HCT116 (cell line): Measurements from ENCODE around the gene ARPC4.

Source experiments
- CBX3 ChIP-seq: IDR thresholded peaks from 2 replicates; pipeline ENCODE4 v1.6.1; 2012; ENCODE audit warnings: low read depth
- CEBPB ChIP-seq: IDR thresholded peaks from 2 replicates; pipeline ENCODE4 v1.6.1; 2012; ENCODE audit warnings: low read depth
- POLR2A ChIP-seq: IDR thresholded peaks from 2 replicates; pipeline ENCODE4 v1.7.0; 2011; ENCODE audit warnings: borderline replicate concordance; ENCODE audit not compliant: insufficient read depth, insufficient read length; ENCODE audit errors: extremely low read depth
- POLR2AphosphoS5 ChIP-seq: IDR thresholded peaks from 2 replicates; pipeline ENCODE4 v1.6.1; 2011; ENCODE audit warnings: mild to moderate bottlenecking, low read depth, low read length, moderate library complexity
- SIN3A ChIP-seq: IDR thresholded peaks from 2 replicates; pipeline ENCODE4 v1.6.1; 2012; ENCODE audit warnings: low read depth
- YY1 ChIP-seq: IDR thresholded peaks from 2 replicates; pipeline ENCODE4 v1.6.1; 2011; ENCODE audit warnings: low read length, low read depth, moderate library complexity, mild to moderate bottlenecking; ENCODE audit not compliant: insufficient replicate concordance; ENCODE audit errors: extremely low read depth
- TF ChIP-seq, protein P1 (sequence below), 3 experiments: fragments of 200-600 bp in 1 of 3; sonication (generic) in 1 of 3; IDR thresholded peaks in 2 of 3; conservative IDR thresholded peaks in 1 of 3; 2 replicates each; pipeline ENCODE4 v1.5.1; 2012 to 2017; ENCODE audit warnings: low read depth in 2 of 3, low read length in 2 of 3, antibody characterized with exemption in 1 of 3, borderline replicate concordance in 1 of 3, control low read depth in 1 of 3, mild to moderate bottlenecking in 1 of 3, mixed read lengths in 1 of 3, mixed run types in 1 of 3, moderate library complexity in 1 of 3; ENCODE audit not compliant: insufficient read depth in 1 of 3
- TF ChIP-seq, protein P2 (sequence below): IDR thresholded peaks from 2 replicates; pipeline ENCODE4 v1.6.1; 2012; ENCODE audit warnings: low read depth
- TF ChIP-seq, protein P3 (sequence below): IDR thresholded peaks from 2 replicates; pipeline ENCODE4 v1.6.1; 2012

DNA sequence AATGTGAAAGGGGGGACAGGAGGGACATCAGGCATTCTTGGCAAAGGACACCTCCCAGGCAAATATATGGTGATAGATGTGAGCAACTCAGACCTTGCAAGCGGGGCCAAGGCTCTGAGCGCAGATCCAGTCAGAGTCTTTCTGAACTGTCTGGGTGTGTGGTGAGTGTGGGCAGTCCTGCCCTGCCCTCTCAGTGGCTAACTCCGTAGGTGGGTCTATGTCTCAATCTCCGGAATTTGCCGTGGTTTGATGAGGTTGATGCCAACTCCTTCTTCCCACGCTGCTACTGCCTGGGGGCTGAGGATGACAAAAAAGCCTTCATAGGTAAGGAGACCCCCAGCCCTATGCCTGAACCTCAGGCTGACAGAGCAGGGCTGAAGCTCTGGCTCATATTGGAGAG lies 24.6 kb downstream of the ARPC4 start:
- TF ChIP-seq, protein P1, sequence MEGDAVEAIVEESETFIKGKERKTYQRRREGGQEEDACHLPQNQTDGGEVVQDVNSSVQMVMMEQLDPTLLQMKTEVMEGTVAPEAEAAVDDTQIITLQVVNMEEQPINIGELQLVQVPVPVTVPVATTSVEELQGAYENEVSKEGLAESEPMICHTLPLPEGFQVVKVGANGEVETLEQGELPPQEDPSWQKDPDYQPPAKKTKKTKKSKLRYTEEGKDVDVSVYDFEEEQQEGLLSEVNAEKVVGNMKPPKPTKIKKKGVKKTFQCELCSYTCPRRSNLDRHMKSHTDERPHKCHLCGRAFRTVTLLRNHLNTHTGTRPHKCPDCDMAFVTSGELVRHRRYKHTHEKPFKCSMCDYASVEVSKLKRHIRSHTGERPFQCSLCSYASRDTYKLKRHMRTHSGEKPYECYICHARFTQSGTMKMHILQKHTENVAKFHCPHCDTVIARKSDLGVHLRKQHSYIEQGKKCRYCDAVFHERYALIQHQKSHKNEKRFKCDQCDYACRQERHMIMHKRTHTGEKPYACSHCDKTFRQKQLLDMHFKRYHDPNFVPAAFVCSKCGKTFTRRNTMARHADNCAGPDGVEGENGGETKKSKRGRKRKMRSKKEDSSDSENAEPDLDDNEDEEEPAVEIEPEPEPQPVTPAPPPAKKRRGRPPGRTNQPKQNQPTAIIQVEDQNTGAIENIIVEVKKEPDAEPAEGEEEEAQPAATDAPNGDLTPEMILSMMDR (IDR thresholded peaks at IDR 0.05 in 2 of 3, conservative IDR thresholded peaks at IDR 0.05 in 1 of 3; ENCODE audit: borderline replicate concordance in 1 of 3, insufficient read depth in 1 of 3, low read depth in 2 of 3, low read length in 2 of 3), result no peak
- TF ChIP-seq POLR2AphosphoS5 (no peak), CEBPB (no peak), SIN3A (no peak), YY1 (no peak), POLR2A (no peak), CBX3 (no peak)
- TF ChIP-seq, protein P2, sequence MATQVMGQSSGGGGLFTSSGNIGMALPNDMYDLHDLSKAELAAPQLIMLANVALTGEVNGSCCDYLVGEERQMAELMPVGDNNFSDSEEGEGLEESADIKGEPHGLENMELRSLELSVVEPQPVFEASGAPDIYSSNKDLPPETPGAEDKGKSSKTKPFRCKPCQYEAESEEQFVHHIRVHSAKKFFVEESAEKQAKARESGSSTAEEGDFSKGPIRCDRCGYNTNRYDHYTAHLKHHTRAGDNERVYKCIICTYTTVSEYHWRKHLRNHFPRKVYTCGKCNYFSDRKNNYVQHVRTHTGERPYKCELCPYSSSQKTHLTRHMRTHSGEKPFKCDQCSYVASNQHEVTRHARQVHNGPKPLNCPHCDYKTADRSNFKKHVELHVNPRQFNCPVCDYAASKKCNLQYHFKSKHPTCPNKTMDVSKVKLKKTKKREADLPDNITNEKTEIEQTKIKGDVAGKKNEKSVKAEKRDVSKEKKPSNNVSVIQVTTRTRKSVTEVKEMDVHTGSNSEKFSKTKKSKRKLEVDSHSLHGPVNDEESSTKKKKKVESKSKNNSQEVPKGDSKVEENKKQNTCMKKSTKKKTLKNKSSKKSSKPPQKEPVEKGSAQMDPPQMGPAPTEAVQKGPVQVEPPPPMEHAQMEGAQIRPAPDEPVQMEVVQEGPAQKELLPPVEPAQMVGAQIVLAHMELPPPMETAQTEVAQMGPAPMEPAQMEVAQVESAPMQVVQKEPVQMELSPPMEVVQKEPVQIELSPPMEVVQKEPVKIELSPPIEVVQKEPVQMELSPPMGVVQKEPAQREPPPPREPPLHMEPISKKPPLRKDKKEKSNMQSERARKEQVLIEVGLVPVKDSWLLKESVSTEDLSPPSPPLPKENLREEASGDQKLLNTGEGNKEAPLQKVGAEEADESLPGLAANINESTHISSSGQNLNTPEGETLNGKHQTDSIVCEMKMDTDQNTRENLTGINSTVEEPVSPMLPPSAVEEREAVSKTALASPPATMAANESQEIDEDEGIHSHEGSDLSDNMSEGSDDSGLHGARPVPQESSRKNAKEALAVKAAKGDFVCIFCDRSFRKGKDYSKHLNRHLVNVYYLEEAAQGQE, result no peak
- TF ChIP-seq, protein P3, sequence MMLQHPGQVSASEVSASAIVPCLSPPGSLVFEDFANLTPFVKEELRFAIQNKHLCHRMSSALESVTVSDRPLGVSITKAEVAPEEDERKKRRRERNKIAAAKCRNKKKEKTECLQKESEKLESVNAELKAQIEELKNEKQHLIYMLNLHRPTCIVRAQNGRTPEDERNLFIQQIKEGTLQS, result no peak
